22Rv1 (cell line): ENCODE measurements around the gene LEPR.

Experiments
- H3K27ac ChIP-seq: fragments of 450-650 bp; 2 replicates; pipeline ENCODE4 v1.5.1; 2017
- CTCF ChIP-seq: fragments of 450-650 bp; IDR thresholded peaks from 2 replicates; pipeline ENCODE4 v1.5.1; 2017; ENCODE audit warnings: mild to moderate bottlenecking
- ZFX ChIP-seq: fragments of 450-650 bp; IDR thresholded peaks from 2 replicates; pipeline ENCODE4 v1.6.1; 2017; ENCODE audit warnings: antibody characterized with exemption, borderline replicate concordance

Gene LEPR

GRCh38 chr1:65421351-65422025 is 1.0 kb downstream of the LEPR start:
- H3K27ac ChIP-seq: peak overlapping the region; percentile 82
- TF ChIP-seq ZFX (no peak), CTCF (no peak)

- H3K27ac ChIP-seq: no peak overlapping the region
- TF ChIP-seq CTCF (no peak), ZFX (no peak)
Observed at GRCh38 chr1:65422241-65423203, 2.1 kb downstream of the LEPR start.

GRCh38 chr1:65423884-65424572 is 3.6 kb downstream of the LEPR start:
- no peak overlapping the region for H3K27ac ChIP-seq
- TF ChIP-seq ZFX (no peak), CTCF (no peak)

GRCh38 chr1:65424573-65424889 is 4.1 kb downstream of the LEPR start:
- TF ChIP-seq CTCF (no peak), ZFX (no peak)
- no peak overlapping the region for H3K27ac ChIP-seq

- TF ChIP-seq ZFX (no peak), CTCF (no peak)
- no peak overlapping the region for H3K27ac ChIP-seq
Observed at GRCh38 chr1:65425006-65425405, 4.5 kb downstream of the LEPR start.

- no peak overlapping the region for H3K27ac ChIP-seq
Observed at GRCh38 chr1:65425697-65426096, 5.2 kb downstream of the LEPR start.

More at GRCh38 chr1:65425697-65426096, 5.2 kb downstream of the LEPR start:
- TF ChIP-seq ZFX: no peak
- TF ChIP-seq CTCF: no peak
